Measurements from ENCODE around the gene GRM8. TPM values are rescaled to one million over a fixed set of nuclear protein-coding genes. Genes with fewer than 3 reads are reported as not detected.

The GRM8 gene
- total RNA-seq, 1 experiment from 2014 or later = not detected

DNA sequence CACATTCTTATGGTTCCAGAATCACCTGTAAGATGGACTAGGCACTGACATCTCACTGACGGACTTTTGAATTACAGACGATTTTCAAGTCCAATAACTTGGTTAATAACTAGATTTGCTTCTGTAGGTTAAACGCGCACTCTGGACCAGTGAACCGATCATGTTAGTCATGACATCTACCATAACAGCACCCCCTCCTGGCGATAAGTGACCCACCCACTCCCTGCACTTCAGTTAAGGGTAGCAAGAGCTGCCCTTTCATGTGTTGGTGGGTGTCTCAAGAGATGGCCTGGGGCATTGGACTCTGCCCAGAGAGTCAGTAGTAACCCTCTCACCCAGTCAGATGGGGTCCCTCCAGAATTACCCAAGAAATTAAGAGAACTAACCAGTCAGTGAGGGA, 12.9 kb downstream of the GRM8 start:
- H3K36me3 ChIP-seq (ENCODE audit: control insufficient read depth, insufficient read depth, low read length) = no peaks in the 10 kb centered on the region
- H3K4me1 ChIP-seq (ENCODE audit: control insufficient read depth, insufficient read depth, low read length) = no peaks in the 10 kb centered on the region
- no peaks in the 10 kb centered on the region for H3K9me3 ChIP-seq (ENCODE audit: control insufficient read depth, insufficient read depth, low read depth, low read length)
- no peak overlapping the region for H3K27ac ChIP-seq (ENCODE audit: low read length)
- H3K27me3 ChIP-seq (ENCODE audit: control insufficient read depth, insufficient read depth, low read length) = peaks cover 5% of the 10 kb centered on the region
- no TSS peak for BruUV-seq (replicated peaks)
- no peak for DNase-seq (ENCODE audit: low read depth, low spot score)
- intact Hi-C loops (cut with micrococcal nuclease; ENCODE audit: unreplicated experiment) = no loop called here
- TF ChIP-seq, protein P1, sequence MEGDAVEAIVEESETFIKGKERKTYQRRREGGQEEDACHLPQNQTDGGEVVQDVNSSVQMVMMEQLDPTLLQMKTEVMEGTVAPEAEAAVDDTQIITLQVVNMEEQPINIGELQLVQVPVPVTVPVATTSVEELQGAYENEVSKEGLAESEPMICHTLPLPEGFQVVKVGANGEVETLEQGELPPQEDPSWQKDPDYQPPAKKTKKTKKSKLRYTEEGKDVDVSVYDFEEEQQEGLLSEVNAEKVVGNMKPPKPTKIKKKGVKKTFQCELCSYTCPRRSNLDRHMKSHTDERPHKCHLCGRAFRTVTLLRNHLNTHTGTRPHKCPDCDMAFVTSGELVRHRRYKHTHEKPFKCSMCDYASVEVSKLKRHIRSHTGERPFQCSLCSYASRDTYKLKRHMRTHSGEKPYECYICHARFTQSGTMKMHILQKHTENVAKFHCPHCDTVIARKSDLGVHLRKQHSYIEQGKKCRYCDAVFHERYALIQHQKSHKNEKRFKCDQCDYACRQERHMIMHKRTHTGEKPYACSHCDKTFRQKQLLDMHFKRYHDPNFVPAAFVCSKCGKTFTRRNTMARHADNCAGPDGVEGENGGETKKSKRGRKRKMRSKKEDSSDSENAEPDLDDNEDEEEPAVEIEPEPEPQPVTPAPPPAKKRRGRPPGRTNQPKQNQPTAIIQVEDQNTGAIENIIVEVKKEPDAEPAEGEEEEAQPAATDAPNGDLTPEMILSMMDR (IDR thresholded peaks at IDR 0.05) = peak; percentile 37
- TF ChIP-seq, protein P2, sequence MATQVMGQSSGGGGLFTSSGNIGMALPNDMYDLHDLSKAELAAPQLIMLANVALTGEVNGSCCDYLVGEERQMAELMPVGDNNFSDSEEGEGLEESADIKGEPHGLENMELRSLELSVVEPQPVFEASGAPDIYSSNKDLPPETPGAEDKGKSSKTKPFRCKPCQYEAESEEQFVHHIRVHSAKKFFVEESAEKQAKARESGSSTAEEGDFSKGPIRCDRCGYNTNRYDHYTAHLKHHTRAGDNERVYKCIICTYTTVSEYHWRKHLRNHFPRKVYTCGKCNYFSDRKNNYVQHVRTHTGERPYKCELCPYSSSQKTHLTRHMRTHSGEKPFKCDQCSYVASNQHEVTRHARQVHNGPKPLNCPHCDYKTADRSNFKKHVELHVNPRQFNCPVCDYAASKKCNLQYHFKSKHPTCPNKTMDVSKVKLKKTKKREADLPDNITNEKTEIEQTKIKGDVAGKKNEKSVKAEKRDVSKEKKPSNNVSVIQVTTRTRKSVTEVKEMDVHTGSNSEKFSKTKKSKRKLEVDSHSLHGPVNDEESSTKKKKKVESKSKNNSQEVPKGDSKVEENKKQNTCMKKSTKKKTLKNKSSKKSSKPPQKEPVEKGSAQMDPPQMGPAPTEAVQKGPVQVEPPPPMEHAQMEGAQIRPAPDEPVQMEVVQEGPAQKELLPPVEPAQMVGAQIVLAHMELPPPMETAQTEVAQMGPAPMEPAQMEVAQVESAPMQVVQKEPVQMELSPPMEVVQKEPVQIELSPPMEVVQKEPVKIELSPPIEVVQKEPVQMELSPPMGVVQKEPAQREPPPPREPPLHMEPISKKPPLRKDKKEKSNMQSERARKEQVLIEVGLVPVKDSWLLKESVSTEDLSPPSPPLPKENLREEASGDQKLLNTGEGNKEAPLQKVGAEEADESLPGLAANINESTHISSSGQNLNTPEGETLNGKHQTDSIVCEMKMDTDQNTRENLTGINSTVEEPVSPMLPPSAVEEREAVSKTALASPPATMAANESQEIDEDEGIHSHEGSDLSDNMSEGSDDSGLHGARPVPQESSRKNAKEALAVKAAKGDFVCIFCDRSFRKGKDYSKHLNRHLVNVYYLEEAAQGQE (IDR thresholded peaks at IDR 0.05; ENCODE audit: insufficient read depth in 1 of 2, low read depth in 2 of 2, low read length in 1 of 2) = no peak
- in situ Hi-C loops (cut with HindIII; ENCODE audit: low pct_unique_long_range_greater_than_20kb, low sequenced_read_pairs) = no loop called here
- no peak overlapping the region for H3K4me3 ChIP-seq (ENCODE audit: low read depth in 2 of 2, low read length in 2 of 2)
- ChIA-PET CTCF (no interaction called here), POLR2A (no interaction called here)
- no peak for ATAC-seq

DNA sequence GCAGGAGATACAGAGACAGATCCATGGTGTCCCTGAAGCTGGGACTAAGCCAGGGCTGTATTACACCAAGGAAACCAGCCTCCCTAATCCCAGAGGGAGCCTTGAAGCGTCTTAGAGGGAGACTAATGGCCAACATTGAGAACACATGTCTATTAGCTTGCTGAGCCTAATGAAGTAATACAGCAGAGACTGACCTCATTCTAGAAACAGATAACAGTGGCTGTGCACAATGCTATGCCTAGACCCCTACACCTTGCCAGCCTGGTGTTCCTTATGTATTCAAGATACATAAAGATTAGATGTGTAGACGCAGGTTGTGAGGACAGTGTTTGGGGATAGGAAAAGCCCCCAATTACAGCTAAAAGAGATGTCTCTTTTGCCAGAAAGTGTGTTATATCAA, 19.1 kb downstream of the GRM8 start:
- in situ Hi-C loops (cut with HindIII; ENCODE audit: low pct_unique_long_range_greater_than_20kb, low sequenced_read_pairs) (no loop called here), intact Hi-C loops (cut with micrococcal nuclease; ENCODE audit: unreplicated experiment) (no loop called here)
- BruUV-seq (replicated peaks) = no TSS peak
- CTCF ChIA-PET = no interaction called here
- DNase-seq (ENCODE audit: low read depth, low spot score) (no peak), ATAC-seq (no peak)
- Histone ChIP-seq H3K27me3 (ENCODE audit: control insufficient read depth, insufficient read depth, low read length) (peaks cover 2% of the 10 kb centered on the region; the same call in 1 of the 2 replicates), H3K4me1 (ENCODE audit: control insufficient read depth, insufficient read depth, low read length) (no peaks in the 10 kb centered on the region), H3K4me3 (ENCODE audit: low read depth in 2 of 2, low read length in 2 of 2) (no peak overlapping the region), H3K36me3 (ENCODE audit: control insufficient read depth, insufficient read depth, low read length) (no peaks in the 10 kb centered on the region), H3K9me3 (ENCODE audit: control insufficient read depth, insufficient read depth, low read depth, low read length) (no peaks in the 10 kb centered on the region), H3K27ac (ENCODE audit: low read length) (no peak overlapping the region)
- POLR2A ChIA-PET = no interaction called here
- TF ChIP-seq SIN3A (IDR thresholded peaks at IDR 0.05; ENCODE audit: borderline replicate concordance, insufficient read depth, low read depth, low read length) (no peak), POLR2AphosphoS5 (IDR thresholded peaks at IDR 0.05; ENCODE audit: low read depth, low read length) (no peak), TCF7L2 (IDR thresholded peaks at IDR 0.05; ENCODE audit: low read depth, low read length) (no peak)
- TF ChIP-seq, protein P2 (IDR thresholded peaks at IDR 0.05; ENCODE audit: insufficient read depth in 1 of 2, low read depth in 2 of 2, low read length in 1 of 2) = no peak
- TF ChIP-seq, protein P1 (IDR thresholded peaks at IDR 0.05) = no peak
